Adrenal gland (tissue), 12 donors: ENCODE data around the gene COL15A1. TPM values are rescaled to one million over a fixed set of nuclear protein-coding genes. Genes with fewer than 3 reads are reported as not detected.

Experiments used
- DNase-seq, 7 donors: peaks; one replicate each; pipeline ENCODE4 v3.0.0-alpha.2; 2019 to 2020
- H3K27ac ChIP-seq, 5 donors: fragments of 200-600 bp; sonication (generic) in 4 of 5; 1 replicate in 3 of 5; 2 replicates in 2 of 5; pipeline versions ENCODE4 v1.5.1 to v1.8.0; 2016 to 2020; ENCODE audit warnings: mild to moderate bottlenecking in 1 of 5
- H3K27me3 ChIP-seq: fragments of 200-600 bp; 2 replicates; pipeline ENCODE4 v1.8.0; 2021
- H3K36me3 ChIP-seq, 2 donors: fragments of 200-600 bp; replicated peaks in 1 of 2; 1 replicate in 1 of 2; 2 replicates in 1 of 2; pipeline versions ENCODE4 v1.5.1 to v1.8.0; 2018 to 2022
- H3K4me1 ChIP-seq, 2 donors: fragments of 200-600 bp; replicated peaks in 1 of 2; 1 replicate in 1 of 2; 2 replicates in 1 of 2; pipeline versions ENCODE4 v1.5.1 to v1.8.0; 2018 to 2021
- H3K4me3 ChIP-seq, 4 donors: fragments of 200-600 bp; sonication (generic) in 3 of 4; one replicate each; pipeline ENCODE4 v1.5.1; 2016 to 2018
- H3K9me3 ChIP-seq, 3 donors: fragments of 200-600 bp; sonication (generic) in 1 of 3; replicated peaks in 1 of 3; 1 replicate in 2 of 3; 2 replicates in 1 of 3; pipeline versions ENCODE4 v1.5.1 to v1.8.0; 2016 to 2021
- POLR2A ChIP-seq, 2 donors: fragments of 450-650 bp; IDR thresholded peaks; one replicate each; pipeline ENCODE4 v1.6.1; 2017; ENCODE audit warnings: antibody characterized with exemption in 2 of 2, mild to moderate bottlenecking in 2 of 2, moderate library complexity in 1 of 2
- WGBS, 4 donors: extraction: QIAGEN DNeasy Blood & Tissue Kit in 2 of 4; methylation state at CpG; one replicate each; pipeline versions ENCODE4 v1.1.5 to v1.1.7; 2013 to 2017; 5-methylcytosine and 5-hydroxymethylcytosine counted together
- intact Hi-C, 2 donors: fragments of 100-400 bp; cut with DNase I; formaldehyde crosslinking; loops; one replicate each; pipeline versions ENCODE4 v1.14.1 to v1.15.0; 2022 to 2023
- polyA plus RNA-seq, 3 donors: library from polyadenylated mRNA; stranded (reverse); fragments of 200-250 nt in 2 of 3; fragments of 350-450 nt in 1 of 3; fragmentation: Illumina TruSeq in 1 of 3; extraction: RNeasy Lipid Tissue Mini Kit (QIAGEN cat#74804) in 1 of 3; gene quantifications; one replicate each; pipeline ENCODE4 v1.2.3, GENCODE V29; 2013 to 2014
- total RNA-seq, 9 donors: library from RNA; depleted of rRNA in 4 of 9; stranded (reverse); fragments of >200 nt in 4 of 9; fragments of 120-200 nt in 1 of 9; fragmentation: NEBNext Ultra II Directional in 1 of 9; extraction: Animal tissue kit (Norgen Biotek cat#: 25700) in 1 of 9; gene quantifications; one replicate each; pipeline versions ENCODE4 v1.1.0 to v1.2.4, GENCODE V29; 2013 to 2023
- TF ChIP-seq, protein P1 (sequence below), 6 experiments: fragments of 450-650 bp in 4 of 6; fragments of 200-600 bp in 2 of 6; sonication (generic) in 1 of 6; IDR thresholded peaks; 1 replicate in 5 of 6; 2 replicates in 1 of 6; pipeline versions ENCODE4 v1.5.1 to v1.8.0; 2016 to 2021; ENCODE audit warnings: antibody characterized with exemption in 6 of 6, mild to moderate bottlenecking in 2 of 6, moderate library complexity in 1 of 6
- donor health status: healthy with polysubstance abuse.
- donor health status: Bipolar disorder and iron deficiency.
- donor health status: DM: yes; HTN: yes; CAD: no.
- donor health status: DM: no; HTN: no; CAD: no.
- donor health status: DM: no; HTN: no; CAD: no.
- donor health status: DM: yes; HTN: yes; CAD: no.

Gene COL15A1
- total and polyA plus RNA-seq, 12 donors = 34.8 to 320 (median 101) TPM

DNA sequence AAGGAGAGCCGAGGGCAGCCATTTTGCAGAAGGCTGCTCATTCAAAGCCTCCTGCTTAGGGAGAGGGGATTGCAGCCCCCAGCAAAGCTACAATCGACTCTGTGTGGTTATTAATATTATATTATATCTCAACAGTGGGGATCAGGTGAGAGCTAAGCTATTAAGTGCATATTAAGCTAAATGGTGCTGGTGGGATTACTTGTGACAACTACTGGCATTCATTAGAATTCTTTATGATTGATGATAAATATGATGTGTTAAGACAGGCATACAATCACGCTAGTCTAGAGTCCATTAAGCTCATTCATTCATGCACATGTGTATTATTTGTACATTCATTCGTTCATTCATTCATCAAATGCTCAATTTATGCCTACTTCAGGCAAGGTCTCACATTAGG is 23.0 kb downstream of the COL15A1 start:
- Histone ChIP-seq H3K36me3 (no peaks in the 10 kb centered on the region), H3K27me3 (no peaks in the 10 kb centered on the region), H3K4me1 (peaks cover 0 to 16% of the 10 kb centered on the region in 2 donors), H3K27ac (no peak overlapping the region), H3K9me3 (no peaks in the 10 kb centered on the region), H3K4me3 (no peak overlapping the region)
- WGBS, 4 donors = 84 to 94% (median 88%) methylated on average over 4 of the region's 4 CpGs
- DNase-seq = no peak
- TF ChIP-seq, protein P1, sequence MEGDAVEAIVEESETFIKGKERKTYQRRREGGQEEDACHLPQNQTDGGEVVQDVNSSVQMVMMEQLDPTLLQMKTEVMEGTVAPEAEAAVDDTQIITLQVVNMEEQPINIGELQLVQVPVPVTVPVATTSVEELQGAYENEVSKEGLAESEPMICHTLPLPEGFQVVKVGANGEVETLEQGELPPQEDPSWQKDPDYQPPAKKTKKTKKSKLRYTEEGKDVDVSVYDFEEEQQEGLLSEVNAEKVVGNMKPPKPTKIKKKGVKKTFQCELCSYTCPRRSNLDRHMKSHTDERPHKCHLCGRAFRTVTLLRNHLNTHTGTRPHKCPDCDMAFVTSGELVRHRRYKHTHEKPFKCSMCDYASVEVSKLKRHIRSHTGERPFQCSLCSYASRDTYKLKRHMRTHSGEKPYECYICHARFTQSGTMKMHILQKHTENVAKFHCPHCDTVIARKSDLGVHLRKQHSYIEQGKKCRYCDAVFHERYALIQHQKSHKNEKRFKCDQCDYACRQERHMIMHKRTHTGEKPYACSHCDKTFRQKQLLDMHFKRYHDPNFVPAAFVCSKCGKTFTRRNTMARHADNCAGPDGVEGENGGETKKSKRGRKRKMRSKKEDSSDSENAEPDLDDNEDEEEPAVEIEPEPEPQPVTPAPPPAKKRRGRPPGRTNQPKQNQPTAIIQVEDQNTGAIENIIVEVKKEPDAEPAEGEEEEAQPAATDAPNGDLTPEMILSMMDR (IDR thresholded peaks at IDR 0.05) = no peak
- TF ChIP-seq POLR2A (IDR thresholded peaks at IDR 0.05) = no peak
- intact Hi-C loops = loop anchor here in 1 of 2 donors (10.0 kb wide), 1 partner anchor 58 kb away; no protein-coding TSS in a partner anchor

DNA sequence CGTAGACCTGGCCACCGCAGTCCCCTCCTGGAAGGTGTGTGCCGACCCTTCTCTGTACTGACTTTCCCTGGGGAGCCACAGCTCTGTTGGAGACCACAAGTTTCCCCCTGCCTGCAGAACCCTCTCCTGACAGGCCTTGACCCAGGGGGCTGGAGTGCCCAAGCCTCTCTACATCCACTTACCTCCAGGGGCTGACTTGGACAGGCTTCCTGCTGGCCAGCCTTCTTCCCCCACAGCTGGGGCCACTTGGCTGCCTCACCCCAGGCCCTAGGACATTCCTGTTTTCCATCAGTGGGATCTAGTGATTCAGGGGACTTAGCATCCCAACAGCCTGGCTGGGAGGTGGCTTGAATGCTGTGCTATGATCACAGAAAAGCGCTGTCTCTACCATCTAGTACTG is 23.6 kb downstream of the COL15A1 start:
- no peak for DNase-seq
- peaks cover 0 to 12% of the 10 kb centered on the region in 2 donors for H3K4me1 ChIP-seq
- no peaks in the 10 kb centered on the region for H3K27me3 ChIP-seq
- no peak overlapping the region for H3K4me3 ChIP-seq
- no peaks in the 10 kb centered on the region for H3K9me3 ChIP-seq
- TF ChIP-seq, protein P1 (IDR thresholded peaks at IDR 0.05) = no peak
- TF ChIP-seq POLR2A (IDR thresholded peaks at IDR 0.05) = no peak
- H3K36me3 ChIP-seq = no peaks in the 10 kb centered on the region
- WGBS, 4 donors = 85 to 98% (median 94%) methylated on average over 3 to 4 of the region's 4 CpGs
- no peak overlapping the region for H3K27ac ChIP-seq
- intact Hi-C loops = loop anchor here in 1 of 2 donors (10.0 kb wide), 1 partner anchor 58 kb away; no protein-coding TSS in a partner anchor

DNA sequence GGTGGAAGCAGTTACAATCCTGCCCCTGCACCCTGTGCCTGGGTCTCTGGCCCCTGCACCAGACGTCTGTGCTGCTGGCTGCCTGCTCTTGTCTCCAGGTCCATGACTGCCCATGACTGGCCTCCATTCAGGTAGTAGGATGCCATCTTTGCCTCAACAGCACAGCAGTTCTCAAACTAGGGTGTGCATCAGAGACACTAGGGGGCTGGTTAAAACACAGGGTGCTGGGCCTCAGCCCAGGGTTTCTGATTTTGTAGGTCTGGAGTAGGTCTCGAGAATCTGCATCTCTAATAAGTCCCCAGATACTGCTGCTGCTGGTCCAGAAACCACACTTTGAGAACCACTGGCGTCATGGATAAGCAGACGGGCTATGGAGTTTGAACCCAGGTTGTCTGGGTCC is 24.0 kb downstream of the COL15A1 start:
- intact Hi-C loops = loop anchor here in 1 of 2 donors (10.0 kb wide), 1 partner anchor 57 kb away; no protein-coding TSS in a partner anchor
- H3K4me1 ChIP-seq = peaks cover 0 to 9% of the 10 kb centered on the region in 2 donors
- no peaks in the 10 kb centered on the region for H3K36me3 ChIP-seq
- H3K27me3 ChIP-seq = no peaks in the 10 kb centered on the region
- TF ChIP-seq POLR2A (IDR thresholded peaks at IDR 0.05) = no peak
- TF ChIP-seq, protein P1 (IDR thresholded peaks at IDR 0.05) = no peak
- 87 to 93% (median 90%) methylated on average over 2 to 4 of the region's 4 CpGs for WGBS, 4 donors
- H3K4me3 ChIP-seq = no peak overlapping the region
- H3K9me3 ChIP-seq = no peaks in the 10 kb centered on the region
- H3K27ac ChIP-seq = no peak overlapping the region
- DNase-seq = no peak

DNA sequence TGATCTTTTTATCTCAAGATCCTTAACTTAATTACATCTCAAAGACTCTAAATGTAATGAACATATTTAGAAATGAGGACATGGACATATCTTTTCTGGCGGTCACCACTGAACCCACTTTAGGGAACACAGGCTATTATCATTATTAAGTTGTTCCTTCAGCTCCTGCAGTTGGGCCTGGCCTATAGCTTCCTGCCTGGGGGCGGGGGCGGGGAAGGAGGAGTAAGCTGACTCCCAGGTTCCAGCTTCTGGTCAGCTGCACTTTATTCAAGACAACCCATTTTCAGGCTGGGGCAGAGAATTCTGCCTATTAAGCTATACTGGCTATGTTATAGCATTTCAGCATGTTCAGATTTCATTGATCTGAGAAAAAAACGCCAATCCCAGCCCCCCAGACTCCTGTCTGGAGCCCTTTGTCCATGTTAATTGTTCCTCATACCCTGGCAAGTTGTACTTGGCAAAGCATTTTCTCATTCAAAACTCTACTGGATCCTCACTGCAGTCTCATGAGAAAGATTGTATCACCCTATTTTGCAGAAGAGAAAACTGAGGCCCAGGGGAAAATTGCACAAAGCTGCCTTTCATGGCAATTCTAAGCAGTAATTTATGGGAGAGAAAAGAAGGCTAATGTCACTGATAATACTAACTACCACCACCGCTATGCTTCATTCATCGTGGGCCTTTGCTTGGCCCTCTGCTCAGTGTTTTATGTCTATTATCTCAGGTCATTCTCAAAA is 25.1 kb downstream of the COL15A1 start:
- no peak for DNase-seq
- no peak overlapping the region for H3K27ac ChIP-seq
- H3K36me3 ChIP-seq = no peaks in the 10 kb centered on the region
- no peaks in the 10 kb centered on the region for H3K27me3 ChIP-seq
- H3K4me3 ChIP-seq = no peak overlapping the region
- intact Hi-C loops = loop anchor here in 1 of 2 donors (10.0 kb wide), 1 partner anchor 56 kb away; no protein-coding TSS in a partner anchor
- TF ChIP-seq, protein P1 (IDR thresholded peaks at IDR 0.05) = no peak
- TF ChIP-seq POLR2A (IDR thresholded peaks at IDR 0.05) = no peak
- 76 to 92% (median 82%) methylated on average over 6 of the region's 6 CpGs for WGBS, 4 donors
- peaks cover 0 to 20% of the 10 kb centered on the region in 2 donors for H3K4me1 ChIP-seq
- no peaks in the 10 kb centered on the region for H3K9me3 ChIP-seq
